RPMI7951 (cell line): Measurements from ENCODE around the gene MSL2. TPM values are rescaled to one million over a fixed set of nuclear protein-coding genes. Genes with fewer than 3 reads are reported as not detected.

Source experiments
- total RNA-seq: library from RNA; depleted of rRNA; stranded (reverse); fragments of >200 nt; shearing (Covaris generic); gene quantifications from 2 replicates; pipeline ENCODE4 v1.2.3, GENCODE V29; 2014; rRNA removed

MSL2 gene
- total RNA-seq, 1 experiment from 2014 or later, result 13.1 TPM

Other genes with a start within 250 kb of the MSL2 start
- gene PPP2R3A, start 230.6 kb downstream of the MSL2 start, total RNA-seq, result 14.7 and 15.1 TPM in 2 replicates
- 30.8 and 38.6 TPM in 2 replicates for gene PCCB, start 54.0 kb upstream of the MSL2 start, total RNA-seq